ENCODE data around the gene FITM2.

The FITM2 gene

DNA sequence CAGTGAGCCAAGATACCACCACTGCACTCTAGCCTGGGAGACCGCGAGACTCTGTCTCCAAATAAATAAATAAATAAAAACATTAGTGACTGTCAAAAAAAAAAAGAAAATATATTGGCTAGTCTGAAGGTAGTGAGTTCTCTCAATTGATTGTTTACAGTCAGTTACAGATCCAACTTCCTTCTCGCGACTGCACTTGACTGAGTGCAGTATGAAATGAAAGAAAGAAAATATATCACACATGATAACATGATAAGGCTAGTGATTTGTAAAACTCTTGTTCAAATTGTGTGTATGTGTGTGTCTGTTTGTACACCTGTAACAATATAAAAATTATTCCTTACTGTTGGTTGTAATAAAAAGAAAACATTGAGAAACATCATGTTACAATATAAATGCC lies 33.7 kb upstream of the FITM2 start:
- H3K27ac ChIP-seq, result no peak overlapping the region
- no peak for TF ChIP-seq ZFX (IDR thresholded peaks at IDR 0.05; ENCODE audit: borderline replicate concordance)
- TF ChIP-seq, protein P1, sequence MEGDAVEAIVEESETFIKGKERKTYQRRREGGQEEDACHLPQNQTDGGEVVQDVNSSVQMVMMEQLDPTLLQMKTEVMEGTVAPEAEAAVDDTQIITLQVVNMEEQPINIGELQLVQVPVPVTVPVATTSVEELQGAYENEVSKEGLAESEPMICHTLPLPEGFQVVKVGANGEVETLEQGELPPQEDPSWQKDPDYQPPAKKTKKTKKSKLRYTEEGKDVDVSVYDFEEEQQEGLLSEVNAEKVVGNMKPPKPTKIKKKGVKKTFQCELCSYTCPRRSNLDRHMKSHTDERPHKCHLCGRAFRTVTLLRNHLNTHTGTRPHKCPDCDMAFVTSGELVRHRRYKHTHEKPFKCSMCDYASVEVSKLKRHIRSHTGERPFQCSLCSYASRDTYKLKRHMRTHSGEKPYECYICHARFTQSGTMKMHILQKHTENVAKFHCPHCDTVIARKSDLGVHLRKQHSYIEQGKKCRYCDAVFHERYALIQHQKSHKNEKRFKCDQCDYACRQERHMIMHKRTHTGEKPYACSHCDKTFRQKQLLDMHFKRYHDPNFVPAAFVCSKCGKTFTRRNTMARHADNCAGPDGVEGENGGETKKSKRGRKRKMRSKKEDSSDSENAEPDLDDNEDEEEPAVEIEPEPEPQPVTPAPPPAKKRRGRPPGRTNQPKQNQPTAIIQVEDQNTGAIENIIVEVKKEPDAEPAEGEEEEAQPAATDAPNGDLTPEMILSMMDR (IDR thresholded peaks at IDR 0.05), result no peak

DNA sequence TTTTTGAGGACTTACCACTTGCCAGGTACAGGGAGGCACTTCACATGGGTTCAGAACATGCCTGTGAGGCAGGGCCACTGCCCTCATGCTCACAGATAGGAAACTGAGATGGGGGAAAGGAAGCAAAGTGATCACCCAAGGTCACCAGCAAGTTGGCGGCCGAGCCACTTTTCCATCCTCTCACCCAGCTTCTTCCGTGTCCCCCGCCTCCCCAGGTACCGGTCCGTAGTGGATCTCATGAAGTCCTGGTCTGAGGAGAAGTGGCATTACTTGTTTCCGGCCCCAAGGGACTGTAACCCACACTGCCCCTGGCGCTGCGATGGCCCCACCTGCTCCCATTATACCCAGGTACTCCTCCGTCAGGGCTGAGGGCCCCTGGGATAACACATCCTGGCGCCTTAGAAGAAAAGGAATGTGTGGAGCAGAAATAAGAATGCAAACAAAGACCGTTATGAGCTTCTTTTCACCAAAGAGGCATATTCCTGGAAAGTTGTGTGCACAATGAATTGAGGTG lies 32.2 kb upstream of the FITM2 start:
- TF ChIP-seq ZFX (IDR thresholded peaks at IDR 0.05; ENCODE audit: borderline replicate concordance), result no peak
- TF ChIP-seq, protein P1 (IDR thresholded peaks at IDR 0.05), result no peak
- no peak overlapping the region for H3K27ac ChIP-seq

DNA sequence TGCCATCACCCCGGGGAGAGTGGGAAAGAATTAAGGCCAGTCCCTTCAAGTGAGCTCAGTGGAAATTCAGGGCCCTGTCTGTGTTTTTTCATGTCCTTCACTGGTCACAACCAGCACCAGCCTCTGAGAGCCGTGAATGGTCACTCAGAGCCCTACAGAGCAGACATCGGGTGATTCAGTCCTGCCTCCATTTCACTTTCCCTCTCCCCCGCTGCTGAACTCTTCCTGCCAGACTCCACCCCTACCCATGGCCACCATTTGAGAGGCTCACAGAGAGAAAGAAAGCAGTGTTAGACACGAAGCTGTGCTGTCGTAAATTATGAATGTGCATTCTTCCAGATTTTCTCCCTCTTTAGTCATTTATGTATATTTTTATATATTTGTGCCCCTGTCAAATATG lies 31.2 kb upstream of the FITM2 start:
- TF ChIP-seq, protein P1 (IDR thresholded peaks at IDR 0.05), result no peak
- no peak overlapping the region for H3K27ac ChIP-seq

DNA sequence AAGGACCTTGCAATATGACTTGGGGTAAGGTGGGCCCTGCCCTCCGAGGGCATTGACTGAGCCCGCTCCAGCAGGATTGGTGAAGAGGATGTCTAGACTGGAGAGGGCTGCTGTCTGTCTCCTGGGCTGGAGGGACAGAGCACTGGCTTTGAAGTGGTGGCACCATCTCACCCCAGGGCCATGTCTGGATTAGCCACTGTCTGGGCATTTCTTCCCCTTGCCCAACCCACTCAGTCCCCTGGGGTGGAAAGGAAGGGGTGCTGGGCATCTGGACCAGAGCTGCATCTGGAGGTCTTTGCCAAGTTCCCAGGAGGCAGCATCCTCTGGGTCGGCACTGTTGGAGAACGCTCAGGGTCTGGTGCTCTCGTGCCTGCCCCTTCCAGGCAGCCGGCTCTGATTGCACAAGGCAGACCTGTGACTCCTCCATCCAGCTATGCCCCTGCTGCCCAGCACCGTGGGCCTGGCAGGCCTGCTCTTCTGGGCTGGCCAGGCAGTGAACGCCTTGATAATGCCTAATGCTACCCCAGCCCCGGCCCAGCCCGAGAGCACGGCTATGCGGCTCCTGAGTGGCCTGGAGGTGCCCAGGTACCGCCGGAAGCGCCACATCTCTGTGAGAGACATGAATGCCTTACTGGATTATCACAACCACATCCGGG lies 25.9 kb upstream of the FITM2 start, which contains the start of gene R3HDML:
R3HDML (plus strand) TSS at position 319 of the 656 bp plus-strand sequence; CDS start at position 434, 115 bp downstream.
- TF ChIP-seq ZFX (IDR thresholded peaks at IDR 0.05; ENCODE audit: borderline replicate concordance), result no peak
- TF ChIP-seq, protein P1 (IDR thresholded peaks at IDR 0.05), result no peak
- no peak within 1 kb of the TSS for H3K27ac ChIP-seq

DNA sequence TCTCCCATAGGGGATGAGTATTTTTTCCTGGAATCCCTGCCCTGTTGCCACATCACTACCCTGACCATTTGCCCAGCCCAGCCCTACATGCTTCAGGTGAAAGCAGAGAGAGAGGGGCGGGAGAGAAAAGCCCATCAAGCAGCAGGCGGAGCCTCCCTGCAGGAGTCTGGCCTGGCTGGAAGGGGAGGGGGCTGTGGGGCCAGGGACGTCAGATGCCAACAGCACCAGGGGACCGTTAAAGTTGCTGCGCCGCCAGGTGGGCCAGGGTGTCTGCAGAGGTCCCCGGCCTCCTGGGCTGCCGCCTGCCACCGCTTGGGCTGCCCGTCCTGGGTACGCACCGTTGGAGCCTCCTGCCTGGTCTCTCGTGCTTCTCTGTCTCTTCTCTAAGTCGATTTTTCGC lies 25.1 kb upstream of the FITM2 start:
- no peak for TF ChIP-seq ZFX (IDR thresholded peaks at IDR 0.05; ENCODE audit: borderline replicate concordance)
- TF ChIP-seq, protein P1 (IDR thresholded peaks at IDR 0.05), result no peak
- no peak overlapping the region for H3K27ac ChIP-seq

DNA sequence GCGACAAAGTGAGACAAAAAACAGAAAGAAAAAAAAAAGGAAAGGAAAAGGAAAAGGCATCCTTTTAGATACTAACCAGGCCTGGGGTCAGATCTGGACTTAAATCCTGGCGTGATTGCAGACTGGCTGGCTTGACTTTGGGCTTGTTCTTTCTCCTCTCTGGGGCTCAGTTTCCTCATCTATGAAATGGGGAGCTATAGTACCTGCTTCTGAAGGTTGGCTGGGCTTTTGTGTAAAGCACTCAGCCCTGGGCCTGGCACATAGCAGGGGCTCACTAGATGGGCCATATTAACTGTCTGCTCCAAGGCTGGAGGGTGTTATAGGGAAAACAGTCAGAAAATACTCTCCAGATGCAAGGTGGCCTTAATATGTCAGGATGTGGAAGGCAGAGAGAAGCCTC lies 24.7 kb upstream of the FITM2 start:
- no peak for TF ChIP-seq ZFX (IDR thresholded peaks at IDR 0.05; ENCODE audit: borderline replicate concordance)
- TF ChIP-seq, protein P1 (IDR thresholded peaks at IDR 0.05), result no peak
- no peak overlapping the region for H3K27ac ChIP-seq

DNA sequence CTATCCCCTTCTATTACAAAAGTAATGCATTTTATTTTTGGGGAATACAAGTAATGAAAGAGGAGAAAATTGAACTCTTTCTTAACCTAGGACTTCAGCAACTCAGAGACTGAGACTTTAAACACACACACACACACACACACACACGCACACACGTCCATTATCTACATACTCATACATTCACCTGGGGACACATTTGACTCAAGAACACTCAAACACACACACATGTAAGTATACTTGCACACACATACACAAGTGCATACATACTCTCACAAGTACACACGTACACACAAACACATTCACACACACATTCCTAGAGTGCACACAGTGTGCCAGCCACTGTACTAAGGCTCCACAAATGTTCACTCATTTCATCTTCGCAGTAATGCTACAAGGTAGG lies 23.7 kb upstream of the FITM2 start:
- TF ChIP-seq ZFX (IDR thresholded peaks at IDR 0.05; ENCODE audit: borderline replicate concordance), result no peak
- TF ChIP-seq, protein P1 (IDR thresholded peaks at IDR 0.05), result no peak
- H3K27ac ChIP-seq, result no peak overlapping the region
